GM12878 (cell line): Measurements from ENCODE around the gene SIL1. TPM values are rescaled to one million over a fixed set of nuclear protein-coding genes. Genes with fewer than 3 reads are reported as not detected.

Experiments
- ATAC-seq: fragments of 200-7000 bp; cut with Tn5 transposase; 3 replicates; pipeline ENCODE4 v1.9.1; 2020; ENCODE audit warnings: mild to moderate bottlenecking, moderate library complexity
- BruUV-seq: library from RNA; stranded (reverse); fragments of 400-500 nt; replicated peaks from 2 replicates; lab custom pipeline; 2021; lab: Mats Ljungman, UMichigan
- CTCF ChIA-PET: fragments of 300-600 bp; sonication (Branson Sonifier 250); formaldehyde crosslinking; extraction: SDS; loops from one replicate; lab custom pipeline; 2021; ENCODE audit warnings: inconsistent platforms; lab: Yijun Ruan, JAX
- POLR2A ChIA-PET: fragments of 350-600 bp; formaldehyde crosslinking; extraction: SDS; loops from one replicate; lab custom pipeline; 2021; ENCODE audit warnings: inconsistent platforms; lab: Charles Lee
- RAD21 ChIA-PET: fragments of 300-600 bp; sonication (Branson Sonifier 250); formaldehyde crosslinking; loops from one replicate; lab custom pipeline; 2023; ENCODE audit warnings: antibody characterized with exemption; ENCODE audit not compliant: unreplicated experiment; lab: Charles Lee
- SMC1A ChIA-PET: fragments of 300-600 bp; sonication (Branson Sonifier 250); formaldehyde crosslinking; loops from one replicate; lab custom pipeline; 2023; ENCODE audit not compliant: unreplicated experiment, uncharacterized antibody; lab: Charles Lee
- DNase-seq: peaks from one replicate; pipeline ENCODE4 v3.0.0-alpha.2; 2011; ENCODE audit warnings: low read depth, low spot score
- FAIRE-seq: peaks from 3 replicates; lab custom pipeline; 2011; peaks lifted over from hg19 to GRCh38; lab: Jason Lieb, UNC
- H2AFZ ChIP-seq: 2 replicates; pipeline ENCODE4 v1.6.0; 2011; ENCODE audit warnings: low read depth, low read length, control low read depth; ENCODE audit not compliant: control insufficient read depth
- H3K27ac ChIP-seq: 2 replicates; pipeline ENCODE4 v1.5.1; 2011; ENCODE audit warnings: control low read depth; ENCODE audit not compliant: control insufficient read depth, insufficient read depth
- H3K27me3 ChIP-seq, 2 experiments: replicated peaks in 1 of 2; 2 replicates each; pipeline versions ENCODE4 v1.6.0 to v1.6.1; 2011; ENCODE audit warnings: low read length in 1 of 2; ENCODE audit not compliant: control insufficient read depth in 2 of 2, insufficient read depth in 2 of 2
- H3K36me3 ChIP-seq, 2 experiments: 2 replicates each; pipeline ENCODE4 v1.5.1; 2011; ENCODE audit warnings: low read length in 1 of 2; ENCODE audit not compliant: control insufficient read depth in 2 of 2, insufficient read depth in 2 of 2
- H3K4me1 ChIP-seq: 2 replicates; pipeline ENCODE4 v1.6.1; 2011; ENCODE audit warnings: mild to moderate bottlenecking, low read length, moderate library complexity, mixed read lengths; ENCODE audit not compliant: control insufficient read depth, insufficient read depth
- H3K4me2 ChIP-seq: 2 replicates; pipeline ENCODE4 v1.6.0; 2011; ENCODE audit warnings: control low read depth; ENCODE audit not compliant: control insufficient read depth, insufficient read depth
- H3K4me3 ChIP-seq: fragments of 200-600 bp; sonication (generic); 2 replicates; pipeline ENCODE4 v1.5.1; 2016
- H3K79me2 ChIP-seq: 2 replicates; pipeline ENCODE4 v1.6.0; 2011; ENCODE audit warnings: low read length; ENCODE audit not compliant: control insufficient read depth, insufficient read depth
- H3K9ac ChIP-seq: 2 replicates; pipeline ENCODE4 v1.8.0; 2011; ENCODE audit warnings: low read length, control low read depth, mixed read lengths; ENCODE audit not compliant: control insufficient read depth, insufficient read depth
- H3K9me3 ChIP-seq: replicated peaks from 3 replicates; pipeline ENCODE4 v1.5.1; 2011; ENCODE audit warnings: mild to moderate bottlenecking, low read length; ENCODE audit not compliant: control insufficient read depth, insufficient read depth
- H4K20me1 ChIP-seq: 2 replicates; pipeline ENCODE4 v1.6.0; 2011; ENCODE audit not compliant: control insufficient read depth, insufficient read depth
- IKZF2 ChIP-seq, 2 experiments: fragments of 450-650 bp; IDR thresholded peaks; 2 replicates each; pipeline ENCODE4 v1.6.1; 2017; ENCODE audit warnings: mild to moderate bottlenecking in 2 of 2, moderate library complexity in 2 of 2
- MYC ChIP-seq: IDR thresholded peaks from 2 replicates; pipeline ENCODE4 v1.6.1; 2011; ENCODE audit warnings: mild to moderate bottlenecking, low read length, moderate library complexity, inconsistent platforms; ENCODE audit not compliant: insufficient read depth, insufficient replicate concordance, insufficient read length, severe bottlenecking
- NFIC ChIP-seq: IDR thresholded peaks from 2 replicates; pipeline ENCODE4 v1.6.1; 2012; ENCODE audit warnings: low read depth, mild to moderate bottlenecking, inconsistent platforms, low read length, moderate library complexity
- SMARCA5 ChIP-seq: fragments of 450-650 bp; IDR thresholded peaks from 2 replicates; pipeline ENCODE4 v1.6.1; 2017; ENCODE audit warnings: mild to moderate bottlenecking
- ZNF384 ChIP-seq: IDR thresholded peaks from 2 replicates; pipeline ENCODE4 v1.6.1; 2012; ENCODE audit warnings: low read depth, mild to moderate bottlenecking, low read length, improper control_type of control experiment, borderline replicate concordance
- WGBS: methylation state at CpG from one replicate; pipeline ENCODE4 v1.1.6; 2016; ENCODE audit warnings: low lambda C conversion rate; ENCODE audit not compliant: insufficient replicate concordance, insufficient coverage; ENCODE audit errors: missing lambda C conversion rate; 5-methylcytosine and 5-hydroxymethylcytosine counted together
- in situ Hi-C: fragments of 300-500 bp; cut with MboI; formaldehyde crosslinking; loops from 9 replicates; pipeline ENCODE4 v1.14.3; 2018; ENCODE audit warnings: mixed read lengths
- intact Hi-C: fragments of 100-400 bp; cut with micrococcal nuclease; formaldehyde crosslinking; loops from one replicate; pipeline ENCODE4 v1.14.2; 2022; ENCODE audit not compliant: unreplicated experiment
- polyA plus RNA-seq, 11 experiments: library from polyadenylated mRNA; depleted of rRNA in 4 of 11; unstranded in 6 of 11; stranded (reverse) in 5 of 11; fragments of >200 nt; fragmentation: Nextera tagmentation in 4 of 11; fragmentation: Illumina TruSeq in 1 of 11; extraction: Ambion mirVana in 4 of 11; extraction: Trizol in 1 of 11; gene quantifications; 1 replicate in 1 of 11; 2 replicates in 10 of 11; pipeline versions ENCODE4 v1.2.1 to v1.2.3, GENCODE V29; 2011 to 2016; ENCODE audit warnings: inconsistent platforms in 2 of 11, missing spikeins in 2 of 11, low read depth in 1 of 11
- total RNA-seq, 4 experiments: library from RNA; depleted of rRNA in 3 of 4; stranded (reverse); fragments of >200 nt in 3 of 4; fragmentation: Illumina TruSeq in 1 of 4; extraction: Trizol in 1 of 4; gene quantifications; 2 replicates each; pipeline versions ENCODE4 v1.2.1 to v1.2.3, GENCODE V29; 2013 to 2021

SIL1 gene
- total and polyA plus RNA-seq, 10 of the 15 experiments (the other 5 are each of a cell fraction or from before 2014, with no cell fraction given) = 4.1 to 49.8 (median 29.4) TPM

- peak; percentile 77 for TF ChIP-seq NFIC
- no peak for TF ChIP-seq ZNF384
- peak; percentile 53 to 54; a peak in 2 of 4 replicates for TF ChIP-seq IKZF2 (IDR thresholded peaks at IDR 0.05)
Observed at GRCh38 chr5:139182528-139183296, 15.5 kb downstream of the SIL1 start (continued).

GRCh38 chr5:139181835-139182452, 16.2 kb downstream of the SIL1 start:
- no peak overlapping the region for H2AFZ ChIP-seq
- SMC1A ChIA-PET = interaction anchor here (0.6 to 1.0 kb wide), 5 partner anchors 10 to 69 kb away, joined by 3 to 4 read pairs (median 3); partner anchors contain the start of gene SIL1
- intact Hi-C loops (no loop called here), in situ Hi-C loops (no loop called here)
- H3K79me2 ChIP-seq = peaks cover 39% of the 10 kb centered on the region
- H3K4me1 ChIP-seq = peaks cover 55% of the 10 kb centered on the region
- FAIRE-seq (no peak), DNase-seq (no peak), ATAC-seq (no peak)
- CTCF ChIA-PET = interaction anchor here (0.7 to 1.3 kb wide), 3 partner anchors 12 to 69 kb away, joined by 3 to 5 read pairs (median 3); no protein-coding TSS in a partner anchor
- 0 out of 2 replicates have a peak overlapping the region, but pooled peaks have one; percentile 4 for H3K9ac ChIP-seq
- RAD21 ChIA-PET = interaction anchor here (1.5 kb wide), 1 partner anchor 17 kb away, joined by 10 read pairs; the partner anchor contains the start of gene SIL1
- H3K36me3 ChIP-seq = no peaks in the 10 kb centered on the region; a peak in 1 of 4 replicates
- no peak overlapping the region for H3K4me3 ChIP-seq
- no peaks in the 10 kb centered on the region for H3K9me3 ChIP-seq
- no TSS peak for BruUV-seq
- POLR2A ChIA-PET = interaction anchor here (0.5 to 1.6 kb wide), 3 partner anchors 11 to 131 kb away, joined by 5 to 6 read pairs (median 6); partner anchors contain the start of gene SIL1
- no peaks in the 10 kb centered on the region for H3K27me3 ChIP-seq
- 70% methylated on average over 8 of the region's 8 CpGs for WGBS
- peak overlapping the region; percentile 65 for H3K27ac ChIP-seq
- no peaks in the 10 kb centered on the region for H4K20me1 ChIP-seq
- peak overlapping the region; percentile 42; the same call in 1 of the 2 replicates for H3K4me2 ChIP-seq
- TF ChIP-seq SMARCA5 (0 out of 2 replicates have a peak, but pooled peaks have one; percentile 17), MYC (no peak)
